Loucy (cell line): Measurements from ENCODE around the gene RAD52.

Experiments used
- H2AFZ ChIP-seq: fragments of 200-600 bp; sonication (generic); 2 replicates; pipeline ENCODE4 v1.6.0; 2016; ENCODE audit warnings: antibody characterized with exemption, mild to moderate bottlenecking, low read length, moderate library complexity
- H3F3A ChIP-seq: fragments of 200-600 bp; 2 replicates; pipeline ENCODE4 v1.6.0; 2016; ENCODE audit warnings: antibody characterized with exemption, low read depth, mild to moderate bottlenecking
- H3K27me3 ChIP-seq: fragments of 200-600 bp; sonication (generic); 2 replicates; pipeline ENCODE4 v1.6.1; 2014; ENCODE audit warnings: low read length, mild to moderate bottlenecking; ENCODE audit not compliant: insufficient read depth, poor library complexity, severe bottlenecking
- H3K36me3 ChIP-seq: fragments of 200-600 bp; sonication (generic); 2 replicates; pipeline ENCODE4 v1.6.1; 2016; ENCODE audit warnings: low read length; ENCODE audit not compliant: insufficient read depth
- H3K4me1 ChIP-seq: fragments of 200-600 bp; sonication (generic); 2 replicates; pipeline ENCODE4 v1.5.1; 2014; ENCODE audit warnings: low read length, mild to moderate bottlenecking; ENCODE audit not compliant: insufficient read depth, poor library complexity, severe bottlenecking
- H3K4me2 ChIP-seq: fragments of 200-600 bp; sonication (generic); 2 replicates; pipeline ENCODE4 v1.6.0; 2014; ENCODE audit warnings: antibody characterized with exemption, low read length, low read depth, mild to moderate bottlenecking; ENCODE audit not compliant: poor library complexity, severe bottlenecking
- H3K4me3 ChIP-seq: fragments of 200-600 bp; sonication (generic); 2 replicates; pipeline ENCODE4 v1.5.1; 2014; ENCODE audit warnings: low read length, mild to moderate bottlenecking, mixed read lengths; ENCODE audit not compliant: poor library complexity, severe bottlenecking
- H3K79me2 ChIP-seq: fragments of 200-600 bp; sonication (generic); 2 replicates; pipeline ENCODE4 v1.6.1; 2014; ENCODE audit warnings: low read length; ENCODE audit not compliant: insufficient read depth
- H3K9ac ChIP-seq: fragments of 200-600 bp; sonication (generic); 2 replicates; pipeline ENCODE4 v1.6.0; 2014; ENCODE audit warnings: mild to moderate bottlenecking, low read depth, low read length, moderate library complexity; ENCODE audit not compliant: poor library complexity, severe bottlenecking
- H3K9me2 ChIP-seq: fragments of 200-600 bp; sonication (generic); replicated peaks from 2 replicates; pipeline ENCODE4 v1.6.1; 2016; ENCODE audit warnings: low read depth, low read length, mixed read lengths
- H3K9me3 ChIP-seq: fragments of 200-600 bp; sonication (generic); 2 replicates; pipeline ENCODE4 v1.6.1; 2014; ENCODE audit warnings: mild to moderate bottlenecking, antibody characterized with exemption, low read length, low read depth; ENCODE audit not compliant: insufficient read depth
- H4K20me1 ChIP-seq: fragments of 200-600 bp; sonication (generic); 2 replicates; pipeline ENCODE4 v1.6.0; 2014; ENCODE audit warnings: antibody characterized with exemption, low read length, mild to moderate bottlenecking; ENCODE audit not compliant: insufficient read depth, poor library complexity, severe bottlenecking
- EZH2phosphoT487 ChIP-seq: fragments of 200-600 bp; IDR thresholded peaks from 2 replicates; pipeline ENCODE4 v1.6.1; 2018; ENCODE audit warnings: antibody characterized with exemption, mild to moderate bottlenecking, moderate library complexity, borderline replicate concordance
- TF ChIP-seq, protein P1 (sequence below): fragments of 200-600 bp; sonication (generic); conservative IDR thresholded peaks from 2 replicates; pipeline ENCODE4 v1.5.1; 2014; ENCODE audit warnings: mild to moderate bottlenecking, antibody characterized with exemption, low read length

The RAD52 gene

GRCh38 chr12:922285-922684 is 27.2 kb downstream of the RAD52 start:
- Histone ChIP-seq H3K9me2 (no peaks in the 10 kb centered on the region), H3K4me2 (no peak overlapping the region), H2AFZ (no peak overlapping the region), H3K9me3 (no peaks in the 10 kb centered on the region), H3K79me2 (no peaks in the 10 kb centered on the region), H3K36me3 (peaks cover 30% of the 10 kb centered on the region; the same call in 1 of the 2 replicates), H3K4me1 (no peaks in the 10 kb centered on the region), H3K27me3 (no peaks in the 10 kb centered on the region), H3K4me3 (no peak overlapping the region), H4K20me1 (no peaks in the 10 kb centered on the region), H3K9ac (no peak overlapping the region), H3F3A (no peaks in the 10 kb centered on the region)
- TF ChIP-seq, protein P1, sequence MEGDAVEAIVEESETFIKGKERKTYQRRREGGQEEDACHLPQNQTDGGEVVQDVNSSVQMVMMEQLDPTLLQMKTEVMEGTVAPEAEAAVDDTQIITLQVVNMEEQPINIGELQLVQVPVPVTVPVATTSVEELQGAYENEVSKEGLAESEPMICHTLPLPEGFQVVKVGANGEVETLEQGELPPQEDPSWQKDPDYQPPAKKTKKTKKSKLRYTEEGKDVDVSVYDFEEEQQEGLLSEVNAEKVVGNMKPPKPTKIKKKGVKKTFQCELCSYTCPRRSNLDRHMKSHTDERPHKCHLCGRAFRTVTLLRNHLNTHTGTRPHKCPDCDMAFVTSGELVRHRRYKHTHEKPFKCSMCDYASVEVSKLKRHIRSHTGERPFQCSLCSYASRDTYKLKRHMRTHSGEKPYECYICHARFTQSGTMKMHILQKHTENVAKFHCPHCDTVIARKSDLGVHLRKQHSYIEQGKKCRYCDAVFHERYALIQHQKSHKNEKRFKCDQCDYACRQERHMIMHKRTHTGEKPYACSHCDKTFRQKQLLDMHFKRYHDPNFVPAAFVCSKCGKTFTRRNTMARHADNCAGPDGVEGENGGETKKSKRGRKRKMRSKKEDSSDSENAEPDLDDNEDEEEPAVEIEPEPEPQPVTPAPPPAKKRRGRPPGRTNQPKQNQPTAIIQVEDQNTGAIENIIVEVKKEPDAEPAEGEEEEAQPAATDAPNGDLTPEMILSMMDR = no peak
- TF ChIP-seq EZH2phosphoT487 = no peak

DNA sequence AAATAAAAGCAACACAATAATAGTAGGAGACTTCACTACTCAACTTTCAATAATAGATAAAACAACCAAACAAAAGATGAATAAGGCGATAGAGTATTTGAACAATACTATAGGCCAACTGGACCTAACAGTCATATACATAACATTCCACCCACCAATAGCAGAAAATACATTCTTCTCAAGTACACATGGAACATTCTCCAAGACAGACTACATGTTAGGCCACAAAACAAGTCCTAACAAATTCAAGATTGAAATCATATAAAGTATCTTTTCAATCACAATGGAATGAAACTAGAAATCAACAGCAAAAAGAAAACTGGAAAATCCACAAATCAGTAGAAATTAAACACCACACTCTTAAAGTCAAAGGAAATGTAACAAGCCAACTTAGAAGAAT is 28.8 kb downstream of the RAD52 start:
- Histone ChIP-seq H4K20me1 (no peaks in the 10 kb centered on the region), H3K9me3 (no peaks in the 10 kb centered on the region), H3K4me2 (no peak overlapping the region), H3K36me3 (peaks cover 31% of the 10 kb centered on the region), H3F3A (no peaks in the 10 kb centered on the region), H2AFZ (no peak overlapping the region), H3K4me1 (no peaks in the 10 kb centered on the region), H3K27me3 (no peaks in the 10 kb centered on the region), H3K9ac (no peak overlapping the region), H3K9me2 (no peaks in the 10 kb centered on the region), H3K4me3 (no peak overlapping the region), H3K79me2 (no peaks in the 10 kb centered on the region)
- TF ChIP-seq, protein P1 = no peak
- no peak for TF ChIP-seq EZH2phosphoT487

DNA sequence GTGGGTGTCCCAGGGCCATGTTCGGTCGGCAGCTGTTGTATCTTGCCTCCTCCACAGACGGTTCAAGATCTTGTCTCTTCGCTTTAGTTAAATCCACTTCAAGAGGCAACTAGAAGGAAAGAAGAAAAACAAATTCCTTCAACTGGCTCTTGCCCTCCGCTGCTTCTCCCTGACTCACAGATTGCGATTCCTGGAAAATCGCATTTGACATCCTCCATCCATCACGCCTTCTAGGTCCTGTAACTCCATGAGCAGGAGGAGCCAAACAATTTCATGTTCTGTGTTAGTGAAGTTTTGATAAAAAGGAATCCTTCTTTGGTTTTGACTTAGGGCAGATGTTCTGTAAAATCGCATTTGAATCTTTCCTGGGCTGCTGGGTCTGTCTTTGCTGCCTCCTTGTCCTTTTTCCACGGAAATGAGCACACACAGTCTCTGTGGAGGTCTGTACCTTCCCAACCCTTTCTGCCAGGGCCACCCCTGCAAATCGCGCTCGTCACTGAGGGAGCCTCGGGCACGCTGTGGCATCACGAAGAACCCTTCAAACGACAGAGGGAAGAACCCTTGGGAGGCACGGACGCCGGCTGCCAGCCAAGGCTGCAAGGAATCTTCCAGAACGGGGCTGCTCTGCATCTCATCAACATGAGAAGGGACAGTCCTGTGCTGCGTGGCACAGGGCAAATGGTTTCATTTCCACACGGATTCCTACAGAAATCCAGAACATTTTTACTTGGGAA is 32.6 kb downstream of the RAD52 start:
- Histone ChIP-seq H3K9ac (no peak overlapping the region), H3K36me3 (peaks cover 46% of the 10 kb centered on the region), H3K9me2 (no peaks in the 10 kb centered on the region), H2AFZ (no peak overlapping the region), H3K79me2 (no peaks in the 10 kb centered on the region), H3K9me3 (no peaks in the 10 kb centered on the region), H3F3A (peaks cover 5% of the 10 kb centered on the region; the same call in 1 of the 2 replicates), H3K4me2 (no peak overlapping the region), H3K4me3 (no peak overlapping the region), H4K20me1 (no peaks in the 10 kb centered on the region), H3K4me1 (peaks cover 15% of the 10 kb centered on the region), H3K27me3 (no peaks in the 10 kb centered on the region)
- TF ChIP-seq, protein P1 = no peak
- TF ChIP-seq EZH2phosphoT487 = no peak
